ENCODE data around the gene FOXO3B. TPM values are rescaled to one million over a fixed set of nuclear protein-coding genes. Genes with fewer than 3 reads are reported as not detected.

The FOXO3B gene
- total RNA-seq = 1.3 and 2.0 TPM in 2 replicates

GRCh38 chr17:18681767-18682571 is at the start of gene FOXO3B:
FOXO3B (minus strand) TSS chr17:18682314; CDS start chr17:18681651, 663 bp downstream.

GRCh38 chr17:18644291-18644690 is 37.8 kb downstream of the FOXO3B start, which contains the start of gene TBC1D28:
TBC1D28 (minus strand) TSS chr17:18644391; CDS start chr17:18641352, 3,039 bp downstream.

Other genes starting within 250 kb of the FOXO3B start
- gene LGALS9C, start 205.5 kb downstream of the FOXO3B start, total RNA-seq = not detected in 2 replicates
- gene TBC1D28, start 37.9 kb downstream of the FOXO3B start, total RNA-seq = 0.19 TPM in 1 of 2 replicates, not detected in the other
- 0.06 TPM in 1 of 2 replicates, not detected in the other for gene FBXW10, start 61.7 kb upstream of the FOXO3B start, total RNA-seq
- gene TVP23B, start 98.9 kb upstream of the FOXO3B start, total RNA-seq = 30.1 and 65.4 TPM in 2 replicates
- 34.5 and 45.8 TPM in 2 replicates for gene PRPSAP2, start 175.8 kb upstream of the FOXO3B start, total RNA-seq

Measured in bladder microvascular endothelial cell (primary cell).